B cell (primary cell): ENCODE measurements around the gene BLOC1S3.

ENCODE experiments used
- EZH2 ChIP-seq: IDR thresholded peaks from 2 replicates; pipeline ENCODE4 v1.6.1; 2012; ENCODE audit warnings: borderline replicate concordance, low read depth, mild to moderate bottlenecking, moderate library complexity, low read length; ENCODE audit not compliant: insufficient read depth, poor library complexity, severe bottlenecking
- TF ChIP-seq, protein P1 (sequence below): fragments of 200-600 bp; IDR thresholded peaks from one replicate; pipeline ENCODE4 v1.8.0; 2022; ENCODE audit warnings: antibody characterized with exemption, mild to moderate bottlenecking

DNA sequence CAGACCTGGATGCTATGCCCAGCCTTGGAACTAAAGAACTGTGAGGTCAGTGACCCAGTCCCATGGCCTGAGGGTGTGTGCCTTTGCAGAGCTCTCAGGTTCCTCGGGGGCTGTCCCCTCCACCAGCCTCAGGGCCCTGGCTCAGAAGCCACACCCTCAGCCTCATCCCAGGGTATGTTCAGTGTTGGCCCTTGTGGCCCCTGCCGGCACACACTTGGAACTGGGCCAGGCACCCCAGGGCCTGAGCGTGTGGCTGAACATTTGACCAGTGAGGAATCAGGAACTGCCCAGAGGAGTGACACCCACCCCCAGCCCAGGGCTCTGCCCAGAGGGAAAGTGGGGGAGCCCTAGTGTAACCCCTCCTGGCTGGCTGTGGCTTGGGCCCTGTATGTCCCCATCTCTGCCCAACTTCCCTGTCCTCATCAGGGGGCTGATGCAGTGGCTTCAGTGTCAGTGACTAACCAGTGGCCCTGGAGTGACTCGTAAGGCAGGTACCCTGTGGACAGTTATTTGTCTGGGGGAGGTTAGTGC, 27.8 kb upstream of the BLOC1S3 start:
- TF ChIP-seq, protein P1, sequence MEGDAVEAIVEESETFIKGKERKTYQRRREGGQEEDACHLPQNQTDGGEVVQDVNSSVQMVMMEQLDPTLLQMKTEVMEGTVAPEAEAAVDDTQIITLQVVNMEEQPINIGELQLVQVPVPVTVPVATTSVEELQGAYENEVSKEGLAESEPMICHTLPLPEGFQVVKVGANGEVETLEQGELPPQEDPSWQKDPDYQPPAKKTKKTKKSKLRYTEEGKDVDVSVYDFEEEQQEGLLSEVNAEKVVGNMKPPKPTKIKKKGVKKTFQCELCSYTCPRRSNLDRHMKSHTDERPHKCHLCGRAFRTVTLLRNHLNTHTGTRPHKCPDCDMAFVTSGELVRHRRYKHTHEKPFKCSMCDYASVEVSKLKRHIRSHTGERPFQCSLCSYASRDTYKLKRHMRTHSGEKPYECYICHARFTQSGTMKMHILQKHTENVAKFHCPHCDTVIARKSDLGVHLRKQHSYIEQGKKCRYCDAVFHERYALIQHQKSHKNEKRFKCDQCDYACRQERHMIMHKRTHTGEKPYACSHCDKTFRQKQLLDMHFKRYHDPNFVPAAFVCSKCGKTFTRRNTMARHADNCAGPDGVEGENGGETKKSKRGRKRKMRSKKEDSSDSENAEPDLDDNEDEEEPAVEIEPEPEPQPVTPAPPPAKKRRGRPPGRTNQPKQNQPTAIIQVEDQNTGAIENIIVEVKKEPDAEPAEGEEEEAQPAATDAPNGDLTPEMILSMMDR: no peak
- TF ChIP-seq EZH2: no peak
